ENCODE results near the gene POR.

DNA sequence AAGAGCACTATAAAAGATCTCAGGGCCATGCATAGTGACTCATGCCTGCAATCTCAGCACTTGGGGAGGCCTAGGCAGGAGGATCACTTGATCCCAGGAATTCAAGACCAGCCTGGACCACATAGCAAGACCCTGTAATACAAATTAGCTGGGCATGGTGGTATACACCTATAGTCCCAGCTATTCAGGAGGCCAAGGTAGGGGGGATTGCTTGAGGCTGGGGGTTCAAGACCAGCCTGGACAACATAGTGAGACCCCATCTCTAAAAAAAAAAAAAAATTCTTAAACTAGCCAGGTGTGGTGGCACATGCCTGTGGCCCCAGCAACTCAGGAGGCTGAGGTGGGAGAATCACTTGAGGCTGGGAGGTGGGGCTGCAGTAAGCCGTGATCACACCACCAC lies 117.0 kb downstream of the POR start:
- TF ChIP-seq BHLHE40 (IDR thresholded peaks at IDR 0.05; ENCODE audit: borderline replicate concordance): no peak
- TF ChIP-seq HDGF (IDR thresholded peaks at IDR 0.05; ENCODE audit: borderline replicate concordance): no peak
- no peak for TF ChIP-seq SUZ12 (IDR thresholded peaks at IDR 0.05)
- no peak for TF ChIP-seq SP1 (IDR thresholded peaks at IDR 0.05)
- TF ChIP-seq TARDBP (IDR thresholded peaks at IDR 0.05): no peak
- no peak for TF ChIP-seq ZNF384 (IDR thresholded peaks at IDR 0.05)
- TF ChIP-seq LEF1 (IDR thresholded peaks at IDR 0.05; ENCODE audit: borderline replicate concordance): no peak
- TF ChIP-seq ELF4 (IDR thresholded peaks at IDR 0.05): no peak
- TF ChIP-seq, protein P1, sequence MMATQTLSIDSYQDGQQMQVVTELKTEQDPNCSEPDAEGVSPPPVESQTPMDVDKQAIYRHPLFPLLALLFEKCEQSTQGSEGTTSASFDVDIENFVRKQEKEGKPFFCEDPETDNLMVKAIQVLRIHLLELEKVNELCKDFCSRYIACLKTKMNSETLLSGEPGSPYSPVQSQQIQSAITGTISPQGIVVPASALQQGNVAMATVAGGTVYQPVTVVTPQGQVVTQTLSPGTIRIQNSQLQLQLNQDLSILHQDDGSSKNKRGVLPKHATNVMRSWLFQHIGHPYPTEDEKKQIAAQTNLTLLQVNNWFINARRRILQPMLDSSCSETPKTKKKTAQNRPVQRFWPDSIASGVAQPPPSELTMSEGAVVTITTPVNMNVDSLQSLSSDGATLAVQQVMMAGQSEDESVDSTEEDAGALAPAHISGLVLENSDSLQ (IDR thresholded peaks at IDR 0.05): no peak
